Gastrocnemius medialis (tissue), 4 donors: Measurements from ENCODE around the gene KRT3. TPM values are rescaled to one million over a fixed set of nuclear protein-coding genes. Genes with fewer than 3 reads are reported as not detected.

ENCODE experiments used
- ATAC-seq, 2 donors: fragments of 150-250 bp; one replicate each; pipeline ENCODE4 v1.9.1; 2016
- DNase-seq, 2 donors: peaks; one replicate each; pipeline ENCODE4 v3.0.0-alpha.2; 2019
- H3K27ac ChIP-seq, 4 donors: fragments of 200-600 bp; sonication (generic); 1 replicate in 1 of 4; 2 replicates in 3 of 4; pipeline ENCODE4 v1.5.1; 2016 to 2018; ENCODE audit warnings: mild to moderate bottlenecking in 2 of 4, moderate library complexity in 1 of 4
- H3K27me3 ChIP-seq, 3 donors: fragments of 200-600 bp; sonication (generic) in 2 of 3; 1 replicate in 1 of 3; 2 replicates in 2 of 3; pipeline versions ENCODE4 v1.5.1 to v1.6.0; 2016 to 2019; ENCODE audit warnings: mild to moderate bottlenecking in 1 of 3, moderate library complexity in 1 of 3
- H3K36me3 ChIP-seq, 2 donors: fragments of 200-600 bp; sonication (generic) in 1 of 2; one replicate each; pipeline ENCODE4 v1.5.1; 2017 to 2018
- H3K4me1 ChIP-seq, 2 donors: fragments of 200-600 bp; sonication (generic) in 1 of 2; one replicate each; pipeline ENCODE4 v1.5.1; 2016 to 2017; ENCODE audit warnings: mild to moderate bottlenecking in 2 of 2
- H3K4me3 ChIP-seq, 4 donors: fragments of 200-600 bp; sonication (generic) in 3 of 4; 1 replicate in 1 of 4; 2 replicates in 3 of 4; pipeline ENCODE4 v1.5.1; 2016 to 2019; ENCODE audit warnings: mild to moderate bottlenecking in 2 of 4
- H3K9me3 ChIP-seq, 3 donors: fragments of 200-600 bp; sonication (generic) in 2 of 3; 1 replicate in 1 of 3; 2 replicates in 2 of 3; pipeline ENCODE4 v1.5.1; 2016 to 2019
- CTCF ChIP-seq, 5 experiments: fragments of 450-650 bp in 3 of 5; fragments of 200-600 bp in 2 of 5; sonication (generic) in 2 of 5; IDR thresholded peaks in 4 of 5; conservative IDR thresholded peaks in 1 of 5; 1 replicate in 4 of 5; 2 replicates in 1 of 5; pipeline ENCODE4 v1.5.1; 2016 to 2019; ENCODE audit warnings: antibody characterized with exemption in 5 of 5, mild to moderate bottlenecking in 3 of 5, moderate library complexity in 3 of 5
- POLR2A ChIP-seq, 2 donors: fragments of 450-650 bp; IDR thresholded peaks; one replicate each; pipeline ENCODE4 v1.6.1; 2017; ENCODE audit warnings: antibody characterized with exemption in 2 of 2, mild to moderate bottlenecking in 2 of 2, moderate library complexity in 2 of 2
- in situ Hi-C, 4 donors: fragments of 200-750 bp; cut with MboI; loops; one replicate each; pipeline versions ENCODE4 v1.15.0 to v1.8.0; 2017; ENCODE audit warnings: low sequenced_read_pairs in 4 of 4
- intact Hi-C: fragments of 100-400 bp; cut with DNase I; formaldehyde crosslinking; loops from one replicate; pipeline ENCODE4 v1.15.1; 2023; ENCODE audit warnings: low total_unique reads
- total RNA-seq, 4 donors: library from RNA; depleted of rRNA; stranded (reverse); fragments of >200 nt; gene quantifications; one replicate each; pipeline versions ENCODE4 v1.1.0 to v1.2.3, GENCODE V29; 2016

Gene KRT3
- total RNA-seq, 4 donors from 2014 or later: not detected

- DNase-seq: no peak
Observed at GRCh38 chr12:52818388-52818787, 22.5 kb upstream of the KRT3 start.

GRCh38 chr12:52817699-52818238, 21.9 kb upstream of the KRT3 start:
- intact Hi-C loops: no loop called here
- TF ChIP-seq POLR2A (IDR thresholded peaks at IDR 0.05): no peak
- no peak for TF ChIP-seq CTCF (IDR thresholded peaks at IDR 0.05 in 4 of 5, conservative IDR thresholded peaks at IDR 0.05 in 1 of 5)
- H3K27ac ChIP-seq: no peak overlapping the region
- H3K27me3 ChIP-seq: peaks cover 0 to 21% (median 6%) of the 10 kb centered on the region in 3 donors
- H3K4me1 ChIP-seq: no peaks in the 10 kb centered on the region
- in situ Hi-C loops: no loop called here
- no peaks in the 10 kb centered on the region for H3K9me3 ChIP-seq
- no peaks in the 10 kb centered on the region for H3K36me3 ChIP-seq
- DNase-seq (no peak), ATAC-seq (no peak)
- no peak overlapping the region for H3K4me3 ChIP-seq

More at GRCh38 chr12:52818388-52818787, 22.5 kb upstream of the KRT3 start:
- in situ Hi-C loops: no loop called here
- no peak for TF ChIP-seq POLR2A (IDR thresholded peaks at IDR 0.05)
- no peak for TF ChIP-seq CTCF (IDR thresholded peaks at IDR 0.05 in 4 of 5, conservative IDR thresholded peaks at IDR 0.05 in 1 of 5)
- Histone ChIP-seq H3K27me3 (peaks cover 0 to 21% (median 6%) of the 10 kb centered on the region in 3 donors), H3K36me3 (no peaks in the 10 kb centered on the region), H3K9me3 (no peaks in the 10 kb centered on the region), H3K27ac (no peak overlapping the region), H3K4me3 (no peak overlapping the region), H3K4me1 (no peaks in the 10 kb centered on the region)
- intact Hi-C loops: no loop called here
- ATAC-seq: no peak

GRCh38 chr12:52817003-52817698, 21.2 kb upstream of the KRT3 start:
- Histone ChIP-seq H3K4me1 (no peaks in the 10 kb centered on the region), H3K27ac (no peak overlapping the region), H3K36me3 (no peaks in the 10 kb centered on the region), H3K4me3 (no peak overlapping the region), H3K27me3 (peaks cover 0 to 21% (median 1%) of the 10 kb centered on the region in 3 donors), H3K9me3 (no peaks in the 10 kb centered on the region)
- TF ChIP-seq CTCF (IDR thresholded peaks at IDR 0.05 in 4 of 5, conservative IDR thresholded peaks at IDR 0.05 in 1 of 5): no peak
- TF ChIP-seq POLR2A (IDR thresholded peaks at IDR 0.05): no peak
- intact Hi-C loops (no loop called here), in situ Hi-C loops (no loop called here)
- no peak for ATAC-seq
- no peak for DNase-seq

GRCh38 chr12:52815676-52816588, 20.0 kb upstream of the KRT3 start:
- no peak for DNase-seq
- Histone ChIP-seq H3K27me3 (peaks cover 0 to 21% (median 0%) of the 10 kb centered on the region in 3 donors), H3K4me3 (no peak overlapping the region), H3K4me1 (no peaks in the 10 kb centered on the region), H3K9me3 (no peaks in the 10 kb centered on the region), H3K27ac (no peak overlapping the region), H3K36me3 (no peaks in the 10 kb centered on the region)
- intact Hi-C loops: no loop called here
- ATAC-seq: no peak
- in situ Hi-C loops: no loop called here
- TF ChIP-seq CTCF (IDR thresholded peaks at IDR 0.05 in 4 of 5, conservative IDR thresholded peaks at IDR 0.05 in 1 of 5) (no peak), POLR2A (IDR thresholded peaks at IDR 0.05) (no peak)
